ENCODE results near the gene PNPLA2.

The PNPLA2 gene

DNA sequence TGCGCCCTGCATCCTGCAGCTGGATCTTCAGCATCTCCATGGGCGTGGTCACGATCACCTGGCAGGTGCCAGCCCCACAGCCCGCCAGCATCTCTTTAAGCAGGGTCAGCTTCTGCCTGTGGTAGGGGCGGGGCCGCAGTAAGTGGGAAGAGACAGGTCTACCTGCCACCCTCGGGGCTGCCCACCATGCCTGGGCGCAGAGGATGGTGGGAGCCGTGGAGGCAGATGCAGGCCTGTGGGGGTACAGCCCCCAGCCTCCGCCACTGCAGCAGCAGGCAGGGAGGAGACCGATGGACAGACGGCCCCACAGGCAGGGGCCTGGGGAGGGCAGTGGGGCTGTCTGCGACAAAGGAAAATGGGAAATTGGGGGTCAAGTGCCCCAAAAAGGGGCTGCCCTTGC, 25.8 kb upstream of the PNPLA2 start:
- H3K9ac ChIP-seq (ENCODE audit: insufficient read length, low read depth) = no peak overlapping the region
- peaks cover 39% of the 10 kb centered on the region for H3K36me3 ChIP-seq (ENCODE audit: insufficient read depth, insufficient read length, low read length)
- H3K4me1 ChIP-seq (ENCODE audit: insufficient read depth, insufficient read length) = peaks cover 54% of the 10 kb centered on the region
- H3K4me3 ChIP-seq (ENCODE audit: insufficient read length, low read depth) = no peak overlapping the region
- H3K27me3 ChIP-seq (ENCODE audit: insufficient read depth, insufficient read length) = no peaks in the 10 kb centered on the region
- no peak for DNase-seq (ENCODE audit: low read depth, low spot score)
- TF ChIP-seq ZNF274 (IDR thresholded peaks at IDR 0.05; ENCODE audit: low read depth, low read length) (no peak), YY1 (IDR thresholded peaks at IDR 0.05; ENCODE audit: insufficient read depth, insufficient read length) (no peak), SUZ12 (IDR thresholded peaks at IDR 0.05; ENCODE audit: extremely low read depth, insufficient read depth, insufficient read length) (no peak)
- H3K9me3 ChIP-seq (ENCODE audit: insufficient read depth, low read length) = no peaks in the 10 kb centered on the region

DNA sequence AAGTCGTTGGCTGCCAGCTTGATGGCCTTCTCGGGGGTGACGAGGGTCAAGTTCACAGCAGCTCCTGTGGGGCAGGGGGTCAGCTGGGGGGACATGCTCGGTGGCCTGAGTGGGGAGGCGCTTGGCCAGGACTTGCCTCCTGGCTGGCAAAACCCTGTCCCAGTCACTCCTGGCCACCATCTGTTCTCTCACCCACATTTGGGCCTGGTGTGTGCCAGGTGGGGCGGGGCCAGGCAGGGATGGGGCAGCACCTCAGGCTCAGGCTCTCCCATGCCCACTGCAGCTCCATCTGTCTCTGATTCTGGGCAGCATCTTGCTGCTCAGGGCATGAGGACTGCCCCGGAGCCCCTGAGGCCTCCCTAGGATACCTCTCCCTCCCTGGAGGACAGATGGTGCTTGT, 25.2 kb upstream of the PNPLA2 start:
- no peak for TF ChIP-seq SUZ12 (IDR thresholded peaks at IDR 0.05; ENCODE audit: extremely low read depth, insufficient read depth, insufficient read length)
- TF ChIP-seq ZNF274 (IDR thresholded peaks at IDR 0.05; ENCODE audit: low read depth, low read length) = no peak
- no peak for TF ChIP-seq YY1 (IDR thresholded peaks at IDR 0.05; ENCODE audit: insufficient read depth, insufficient read length)
- DNase-seq (ENCODE audit: low read depth, low spot score) = no peak
- H3K4me3 ChIP-seq (ENCODE audit: insufficient read length, low read depth) = no peak overlapping the region
- H3K4me1 ChIP-seq (ENCODE audit: insufficient read depth, insufficient read length) = peaks cover 53% of the 10 kb centered on the region
- H3K27me3 ChIP-seq (ENCODE audit: insufficient read depth, insufficient read length) = no peaks in the 10 kb centered on the region
- no peaks in the 10 kb centered on the region for H3K9me3 ChIP-seq (ENCODE audit: insufficient read depth, low read length)
- H3K9ac ChIP-seq (ENCODE audit: insufficient read length, low read depth) = peak overlapping the region; percentile 15
- peaks cover 39% of the 10 kb centered on the region for H3K36me3 ChIP-seq (ENCODE audit: insufficient read depth, insufficient read length, low read length)

DNA sequence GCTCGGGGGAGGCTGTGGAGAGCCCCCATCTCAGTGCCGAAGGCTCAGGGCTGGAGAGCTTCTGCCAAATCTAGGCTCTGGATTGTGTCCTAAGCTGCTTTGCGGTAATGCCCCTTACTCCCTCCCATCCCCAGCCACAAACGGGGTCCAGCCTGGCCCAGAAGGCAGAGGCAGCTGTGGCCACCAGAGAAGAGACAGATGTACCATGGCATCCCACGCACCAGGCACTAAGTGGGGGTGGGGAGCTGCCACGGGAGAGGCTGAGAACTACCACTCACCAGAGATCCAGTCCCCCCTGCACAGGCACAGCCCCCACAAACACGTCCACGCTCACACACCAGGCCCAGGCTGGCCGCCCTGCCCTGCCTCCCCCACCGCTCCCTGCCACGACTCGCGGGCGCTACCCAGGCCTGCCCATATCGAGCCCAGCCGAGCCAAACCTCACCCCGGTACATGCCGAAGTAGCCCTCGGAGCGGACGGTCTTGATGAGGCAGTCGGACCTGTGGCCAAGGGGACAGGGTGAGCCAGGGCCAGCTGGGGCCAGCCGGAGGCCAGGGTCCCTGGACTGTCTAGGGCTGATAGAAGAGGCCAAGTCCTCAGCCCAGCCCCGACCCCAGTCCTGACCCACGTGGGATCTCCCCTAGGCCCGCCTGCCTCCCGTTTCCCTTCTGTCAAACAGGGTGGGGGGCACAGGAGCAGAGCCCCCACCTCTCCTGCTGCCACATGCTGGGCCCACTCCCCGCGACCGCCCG, 24.5 kb upstream of the PNPLA2 start:
- H3K4me1 ChIP-seq (ENCODE audit: insufficient read depth, insufficient read length) = peaks cover 49% of the 10 kb centered on the region
- H3K27me3 ChIP-seq (ENCODE audit: insufficient read depth, insufficient read length) = no peaks in the 10 kb centered on the region
- peak overlapping the region; percentile 59 for H3K9ac ChIP-seq (ENCODE audit: insufficient read length, low read depth)
- no peak for DNase-seq (ENCODE audit: low read depth, low spot score)
- no peak overlapping the region for H3K4me3 ChIP-seq (ENCODE audit: insufficient read length, low read depth)
- TF ChIP-seq YY1 (IDR thresholded peaks at IDR 0.05; ENCODE audit: insufficient read depth, insufficient read length) (no peak), ZNF274 (IDR thresholded peaks at IDR 0.05; ENCODE audit: low read depth, low read length) (no peak), SUZ12 (IDR thresholded peaks at IDR 0.05; ENCODE audit: extremely low read depth, insufficient read depth, insufficient read length) (no peak)
- peaks cover 43% of the 10 kb centered on the region for H3K36me3 ChIP-seq (ENCODE audit: insufficient read depth, insufficient read length, low read length)
- no peaks in the 10 kb centered on the region for H3K9me3 ChIP-seq (ENCODE audit: insufficient read depth, low read length)

DNA sequence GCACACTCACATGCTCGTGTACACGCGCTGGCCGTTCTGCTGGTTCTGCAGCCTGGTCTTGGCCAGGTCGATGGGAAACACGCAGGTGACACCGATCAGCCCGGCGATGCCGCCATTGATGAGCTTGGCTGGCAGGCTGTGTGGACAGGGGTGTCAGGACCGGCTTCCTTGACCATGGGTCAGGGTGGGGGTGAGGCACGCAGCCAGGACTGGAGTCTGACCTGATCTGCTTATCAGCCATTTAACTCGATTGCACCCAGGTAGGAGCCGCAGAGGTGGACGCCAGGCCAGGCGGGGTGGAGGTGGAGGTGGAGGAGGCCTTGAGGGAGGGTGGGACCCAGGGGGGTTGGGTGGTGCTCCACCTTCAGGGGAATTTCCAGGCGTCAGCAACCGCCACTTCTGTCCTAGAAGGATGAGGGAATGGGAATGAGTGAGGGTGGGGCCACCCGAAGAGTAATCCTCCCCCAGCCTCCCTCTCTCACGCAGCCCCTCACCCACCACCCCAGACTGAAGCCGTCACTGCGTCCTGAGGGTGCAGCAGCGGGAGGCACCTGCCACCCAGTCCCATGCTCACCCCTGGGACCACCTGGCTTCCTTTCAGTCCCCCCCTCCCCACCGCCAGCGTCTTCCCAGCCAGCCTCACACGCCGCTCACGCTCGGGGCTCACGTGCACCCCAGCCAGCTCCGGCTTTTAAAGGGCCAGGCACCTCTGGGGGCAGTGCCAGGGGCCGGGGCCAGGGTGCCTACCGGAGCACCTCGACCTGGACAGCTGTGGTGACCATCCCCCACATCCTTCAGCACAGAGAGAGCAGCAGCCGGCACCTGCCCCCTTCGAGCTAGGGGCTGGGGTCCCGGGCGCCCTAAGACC, 23.7 kb upstream of the PNPLA2 start:
- no peaks in the 10 kb centered on the region for H3K27me3 ChIP-seq (ENCODE audit: insufficient read depth, insufficient read length)
- no peak for DNase-seq (ENCODE audit: low read depth, low spot score)
- H3K4me1 ChIP-seq (ENCODE audit: insufficient read depth, insufficient read length) = peaks cover 50% of the 10 kb centered on the region
- TF ChIP-seq YY1 (IDR thresholded peaks at IDR 0.05; ENCODE audit: insufficient read depth, insufficient read length) (no peak), ZNF274 (IDR thresholded peaks at IDR 0.05; ENCODE audit: low read depth, low read length) (no peak), SUZ12 (IDR thresholded peaks at IDR 0.05; ENCODE audit: extremely low read depth, insufficient read depth, insufficient read length) (no peak)
- H3K4me3 ChIP-seq (ENCODE audit: insufficient read length, low read depth) = peak overlapping the region; percentile 24
- H3K9me3 ChIP-seq (ENCODE audit: insufficient read depth, low read length) = no peaks in the 10 kb centered on the region
- peaks cover 52% of the 10 kb centered on the region for H3K36me3 ChIP-seq (ENCODE audit: insufficient read depth, insufficient read length, low read length)
- H3K9ac ChIP-seq (ENCODE audit: insufficient read length, low read depth) = peak overlapping the region; percentile 77

DNA sequence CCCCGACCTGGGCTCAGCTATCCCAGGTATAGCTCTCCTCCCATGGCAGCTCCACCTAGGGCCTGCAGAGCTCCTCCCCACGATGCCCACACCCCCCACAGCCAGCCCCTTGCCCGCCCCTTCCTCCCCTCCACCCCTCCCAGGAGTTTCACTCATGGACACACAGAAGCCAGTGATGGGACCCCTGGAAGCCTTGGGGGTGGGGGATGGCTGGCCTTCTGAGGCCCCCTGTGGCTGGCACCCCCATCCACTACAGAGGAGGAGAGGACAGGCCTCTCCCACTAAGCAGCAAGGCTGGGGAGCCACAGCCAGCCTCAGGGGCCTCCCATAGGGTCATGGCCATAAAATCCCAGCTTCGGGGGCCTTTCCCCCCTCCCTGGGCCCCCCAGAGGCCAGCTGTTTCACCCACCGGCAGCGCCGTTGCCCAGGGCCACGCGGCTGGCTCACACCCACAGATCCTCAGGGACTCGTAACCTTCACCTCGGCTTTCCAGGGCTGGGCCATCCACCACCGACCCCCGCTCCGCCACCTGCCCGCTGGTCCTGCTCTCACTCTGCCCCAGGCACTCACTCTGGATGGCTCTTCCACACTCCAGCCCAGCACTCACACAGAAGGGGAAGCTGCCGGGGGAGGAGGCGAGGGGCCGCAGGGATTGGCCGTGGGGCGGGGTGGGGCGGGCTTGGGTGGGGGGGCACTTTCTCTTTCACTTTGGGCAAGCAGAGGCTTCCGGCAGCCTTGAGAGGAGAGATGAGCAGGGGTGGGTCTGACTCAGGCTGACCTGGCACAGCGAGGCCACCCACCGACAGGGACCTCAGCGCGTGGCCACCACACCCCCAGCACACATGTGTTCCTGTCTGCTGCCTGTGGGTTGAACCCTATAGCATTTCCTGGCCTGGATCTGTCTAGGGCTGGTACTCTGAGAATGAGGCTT, 22.8 kb upstream of the PNPLA2 start:
- Histone ChIP-seq H3K9me3 (ENCODE audit: insufficient read depth, low read length) (no peaks in the 10 kb centered on the region), H3K4me1 (ENCODE audit: insufficient read depth, insufficient read length) (peaks cover 46% of the 10 kb centered on the region), H3K9ac (ENCODE audit: insufficient read length, low read depth) (peak overlapping the region; percentile 88), H3K27me3 (ENCODE audit: insufficient read depth, insufficient read length) (no peaks in the 10 kb centered on the region), H3K4me3 (ENCODE audit: insufficient read length, low read depth) (peak overlapping the region; percentile 94), H3K36me3 (ENCODE audit: insufficient read depth, insufficient read length, low read length) (peaks cover 60% of the 10 kb centered on the region)
- TF ChIP-seq YY1 (IDR thresholded peaks at IDR 0.05; ENCODE audit: insufficient read depth, insufficient read length) = no peak
- no peak for TF ChIP-seq ZNF274 (IDR thresholded peaks at IDR 0.05; ENCODE audit: low read depth, low read length)
- TF ChIP-seq SUZ12 (IDR thresholded peaks at IDR 0.05; ENCODE audit: extremely low read depth, insufficient read depth, insufficient read length) = no peak
- no peak for DNase-seq (ENCODE audit: low read depth, low spot score)

DNA sequence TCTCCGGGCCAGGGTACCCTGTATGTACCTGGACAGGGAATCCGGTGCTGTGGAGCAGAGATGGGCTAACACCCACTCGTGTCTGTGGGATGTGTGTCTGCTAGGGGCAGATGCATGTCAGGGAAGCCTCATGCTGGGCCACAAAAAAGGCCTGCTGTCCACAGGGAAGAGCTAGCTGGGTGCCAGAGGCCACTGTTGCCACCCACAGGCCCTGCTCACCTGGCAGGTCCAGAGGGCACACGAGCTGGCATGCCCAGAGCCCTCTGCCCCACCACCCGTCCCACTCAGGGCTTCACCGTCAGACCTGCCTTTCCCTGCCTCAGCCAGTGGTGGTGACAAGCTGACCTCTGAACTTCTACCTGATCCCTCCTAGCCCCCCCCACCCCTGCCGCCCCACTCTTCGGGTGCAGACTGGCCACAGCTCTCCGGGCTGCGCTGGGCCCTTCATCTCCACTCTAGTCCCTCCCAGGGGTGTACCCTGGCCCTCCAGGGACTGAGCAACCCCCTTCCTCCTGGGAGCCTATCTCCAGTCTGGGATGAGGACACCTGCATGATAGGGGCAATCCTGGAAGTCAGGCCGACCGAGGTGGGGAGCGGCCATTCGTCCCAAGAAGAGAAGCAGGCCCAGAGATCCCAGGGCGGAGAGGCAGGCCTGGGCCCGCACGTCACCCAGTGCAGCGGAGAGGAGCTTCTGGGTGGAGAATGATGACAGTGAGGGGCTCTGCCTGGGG, 22.0 kb upstream of the PNPLA2 start:
- Histone ChIP-seq H3K36me3 (ENCODE audit: insufficient read depth, insufficient read length, low read length) (peaks cover 60% of the 10 kb centered on the region), H3K4me1 (ENCODE audit: insufficient read depth, insufficient read length) (peaks cover 38% of the 10 kb centered on the region), H3K4me3 (ENCODE audit: insufficient read length, low read depth) (peak overlapping the region; percentile 94), H3K27me3 (ENCODE audit: insufficient read depth, insufficient read length) (no peaks in the 10 kb centered on the region), H3K9me3 (ENCODE audit: insufficient read depth, low read length) (no peaks in the 10 kb centered on the region), H3K9ac (ENCODE audit: insufficient read length, low read depth) (peak overlapping the region; percentile 88)
- no peak for DNase-seq (ENCODE audit: low read depth, low spot score)
- TF ChIP-seq SUZ12 (IDR thresholded peaks at IDR 0.05; ENCODE audit: extremely low read depth, insufficient read depth, insufficient read length) = no peak
- no peak for TF ChIP-seq YY1 (IDR thresholded peaks at IDR 0.05; ENCODE audit: insufficient read depth, insufficient read length)
- TF ChIP-seq ZNF274 (IDR thresholded peaks at IDR 0.05; ENCODE audit: low read depth, low read length) = no peak

Measured in NT2/D1 (cell line).